SW 1271 (cell line): Measurements from ENCODE around the gene FRMD4A.

ENCODE experiments used
- DNase-seq, 2 experiments: peaks; one replicate each; lab custom pipeline; 2025; lab: John Stamatoyannopoulos, UW

Gene FRMD4A

GRCh38 chr10:14293526-14293925 lies 37.2 kb downstream of the FRMD4A start:
- DNase-seq = no peak

DNA sequence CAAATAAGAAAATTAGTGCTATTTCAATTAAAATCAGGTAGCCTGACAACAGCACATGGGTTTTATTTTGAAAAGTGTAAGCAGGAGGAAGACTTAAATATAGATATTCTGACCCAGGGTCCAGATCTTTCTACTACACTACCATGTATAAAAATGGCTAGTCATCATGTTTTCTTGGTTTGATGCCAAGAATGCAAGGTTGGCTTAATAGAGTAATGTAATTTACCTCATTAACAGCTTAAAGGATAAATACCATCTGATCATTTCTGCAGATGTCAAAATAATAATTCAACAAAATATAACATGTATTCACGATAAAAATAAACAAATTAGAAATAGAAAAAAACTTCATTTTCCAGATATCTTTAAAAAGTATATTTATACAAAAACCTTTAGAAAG lies 39.4 kb downstream of the FRMD4A start:
- no peak for DNase-seq

DNA sequence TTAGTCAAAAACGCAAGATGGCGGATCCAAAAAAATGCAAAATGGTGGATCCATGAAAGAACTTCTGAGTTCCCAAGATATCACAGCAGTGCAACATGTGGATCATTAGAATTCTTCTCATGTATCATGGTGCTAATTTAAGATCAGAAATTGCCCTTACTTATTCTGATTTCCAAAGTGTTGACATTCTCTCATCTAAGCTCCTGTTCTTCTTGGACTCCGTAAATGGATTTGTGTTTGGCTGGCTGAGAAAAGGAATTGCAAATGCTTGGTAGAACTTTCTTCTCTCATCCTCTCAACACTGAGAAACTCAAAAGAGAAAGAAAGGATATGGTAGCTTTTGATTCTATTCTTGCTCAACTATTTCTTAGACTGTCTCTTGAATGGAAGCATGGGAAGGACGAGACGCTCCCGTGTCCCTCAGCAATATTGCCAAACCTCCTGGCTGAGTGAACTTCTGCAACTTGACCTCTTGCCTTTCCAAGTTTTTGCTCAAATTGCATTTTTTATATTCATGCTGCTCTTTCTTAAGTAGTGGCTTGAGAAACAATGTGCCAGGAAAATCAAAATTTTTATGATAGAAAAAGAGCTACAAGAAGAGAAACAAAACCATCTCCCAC lies 44.7 kb downstream of the FRMD4A start:
- no peak for DNase-seq

DNA sequence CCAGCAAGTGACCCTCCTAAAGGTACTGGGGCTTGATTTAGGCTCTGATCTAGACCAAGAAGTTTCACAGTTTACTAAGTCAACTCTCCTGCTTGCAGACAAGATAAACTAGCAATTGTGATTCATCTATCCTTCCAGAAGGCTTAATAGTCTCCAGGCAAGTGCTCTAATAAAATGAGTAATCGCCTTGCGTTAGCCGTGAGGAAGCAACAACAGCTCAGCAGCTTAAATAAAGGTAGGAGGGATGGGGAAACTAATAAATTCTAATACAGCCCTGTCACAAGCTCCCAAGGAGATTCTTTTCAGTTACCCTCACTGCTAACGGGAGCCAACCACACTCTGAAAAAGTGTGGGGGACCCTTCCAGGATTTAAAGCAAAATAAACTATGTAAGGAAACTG lies 48.4 kb downstream of the FRMD4A start:
- DNase-seq = no peak

DNA sequence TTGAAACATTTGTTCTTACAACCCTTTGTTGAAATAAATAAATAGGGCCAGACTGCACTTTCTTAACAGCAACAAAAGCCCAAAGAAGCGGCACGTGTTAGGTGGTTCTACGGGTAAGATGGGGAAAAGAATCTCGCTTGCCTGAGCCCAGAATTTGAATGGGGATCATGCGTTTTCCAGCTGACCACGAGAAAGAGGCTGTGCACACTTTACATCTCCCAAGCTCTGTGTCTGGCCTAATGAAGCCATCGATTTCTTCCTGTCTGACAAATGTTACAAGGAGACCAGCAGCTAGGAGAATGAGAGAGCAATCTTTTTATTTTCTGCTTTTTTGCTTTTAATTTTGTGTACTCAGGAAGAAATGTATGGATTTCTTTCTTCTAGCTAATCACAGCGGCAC lies 52.2 kb downstream of the FRMD4A start:
- no peak for DNase-seq

GRCh38 chr10:14276210-14276609 lies 54.5 kb downstream of the FRMD4A start:
- DNase-seq = no peak

- no peak for DNase-seq
Observed at GRCh38 chr10:14271621-14272020, 59.1 kb downstream of the FRMD4A start.

- no peak for DNase-seq
Observed at GRCh38 chr10:14270370-14270769, 60.4 kb downstream of the FRMD4A start.

DNA sequence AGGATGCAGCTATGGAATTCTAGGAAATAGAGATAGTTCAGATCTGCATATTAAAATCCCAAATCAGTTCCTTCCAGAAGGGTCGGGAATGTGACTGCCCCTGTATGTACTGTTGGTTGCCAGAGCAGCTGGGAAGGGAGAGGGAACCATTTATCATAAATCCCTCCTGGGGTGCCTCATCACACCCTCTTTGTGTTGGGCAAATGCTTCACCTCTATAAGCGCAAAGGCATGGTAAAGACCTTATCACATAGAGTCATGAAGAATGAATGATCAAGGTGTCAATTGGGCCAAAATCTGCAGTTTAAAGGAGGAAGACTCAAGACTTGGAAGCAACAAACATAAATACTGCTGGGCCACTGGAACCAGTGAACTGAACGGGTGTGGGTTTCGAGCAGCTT lies 65.0 kb downstream of the FRMD4A start:
- no peak for DNase-seq

- DNase-seq = no peak
Observed at GRCh38 chr10:14262836-14263425, 67.8 kb downstream of the FRMD4A start.

DNA sequence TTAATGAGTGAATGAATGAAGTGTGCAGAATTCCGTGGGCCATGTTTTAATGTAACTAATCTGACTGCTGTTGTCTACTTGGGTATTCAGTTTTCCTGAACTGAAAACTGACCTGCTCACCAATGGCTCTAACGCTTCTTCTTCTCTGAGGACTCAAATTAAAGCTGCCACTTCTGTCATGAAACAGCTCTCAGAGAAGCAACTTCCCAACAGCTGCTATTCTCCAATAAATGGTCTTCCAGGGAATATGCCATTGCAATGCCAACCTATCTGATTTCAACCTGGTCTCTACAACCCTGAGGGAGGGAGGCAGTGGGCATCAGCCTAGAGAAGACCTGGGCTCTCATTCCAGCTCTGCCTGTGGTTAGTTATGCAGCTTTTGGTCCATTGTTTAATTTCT lies 69.4 kb downstream of the FRMD4A start:
- DNase-seq = no peak

DNA sequence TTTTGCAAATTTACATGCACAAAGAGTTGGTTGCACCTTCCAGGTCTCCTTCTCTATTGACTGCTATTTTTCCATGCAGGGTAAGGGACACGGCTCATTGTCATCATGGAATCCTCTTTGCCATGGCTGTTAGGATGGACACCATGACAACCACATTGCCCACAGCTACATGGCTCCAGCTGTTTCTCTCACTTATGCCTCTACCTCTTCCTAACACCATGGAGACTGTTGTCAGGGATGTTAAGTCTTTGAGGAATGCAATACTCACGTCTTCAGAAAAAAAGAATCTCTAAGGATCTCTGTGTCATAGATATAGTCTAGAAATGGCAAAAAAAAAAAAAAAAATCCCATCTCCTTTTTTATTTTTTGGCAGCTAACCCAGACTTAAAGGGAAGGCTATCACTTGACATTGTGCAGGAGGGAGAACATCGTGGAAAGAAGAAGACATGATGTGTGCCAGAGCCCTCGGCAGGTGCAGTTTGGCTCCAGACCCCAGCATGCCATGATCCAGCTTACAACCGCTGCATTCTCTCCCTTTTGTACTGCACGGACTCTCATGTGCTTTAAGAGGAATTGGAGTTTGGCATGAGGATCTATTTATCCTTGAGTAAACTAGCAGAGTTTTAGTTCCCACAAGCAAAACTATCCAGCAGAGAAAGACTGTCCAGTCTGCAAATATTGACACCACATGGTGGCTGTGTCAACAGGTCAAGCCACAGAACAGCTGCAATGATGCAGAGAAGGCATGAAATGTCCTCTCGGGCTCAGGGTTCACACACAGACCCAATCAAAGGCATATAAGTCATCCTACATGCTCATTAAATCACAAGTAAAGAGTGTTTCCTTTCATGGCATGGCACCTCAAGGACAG lies 70.8 kb downstream of the FRMD4A start:
- no peak for DNase-seq

DNA sequence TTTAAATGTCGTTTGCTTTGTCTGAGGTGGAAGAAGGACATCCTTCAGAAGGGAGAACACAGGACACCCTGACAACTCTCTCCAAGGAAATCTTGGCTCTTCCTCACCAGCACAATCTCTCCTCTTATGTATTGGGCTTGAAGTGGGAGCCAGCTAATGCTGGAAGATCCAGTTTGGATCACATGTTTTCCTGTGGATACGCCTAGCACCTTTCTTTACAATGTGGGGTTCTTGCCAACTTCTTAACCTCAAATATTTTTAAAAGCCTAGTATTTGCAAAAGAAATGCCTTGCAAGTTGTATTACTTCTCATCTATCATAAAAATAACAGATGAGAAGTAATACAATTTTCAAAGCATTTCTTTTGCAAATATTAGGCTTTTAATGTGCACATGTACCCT lies 76.4 kb downstream of the FRMD4A start:
- DNase-seq = no peak

GRCh38 chr10:14253711-14254110 lies 77.0 kb downstream of the FRMD4A start:
- DNase-seq = no peak

DNA sequence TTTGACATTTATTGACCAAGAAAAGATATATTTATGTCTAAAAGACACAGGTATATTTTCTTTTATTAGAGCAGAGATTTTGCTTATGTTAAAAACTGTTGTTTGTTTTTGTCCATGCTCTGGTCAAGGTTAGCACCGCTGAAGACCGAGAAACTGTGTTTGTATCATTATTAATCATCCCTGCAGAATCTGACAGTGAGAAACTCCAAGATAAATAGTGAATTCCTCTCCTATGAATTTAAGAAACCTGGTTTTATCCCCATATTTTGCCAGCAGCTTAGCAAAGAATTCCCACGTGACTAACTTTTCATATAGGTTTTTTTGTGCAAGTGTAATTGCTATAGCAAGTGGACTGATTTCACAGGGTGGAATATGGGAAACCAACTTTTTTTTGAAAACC lies 77.6 kb downstream of the FRMD4A start:
- no peak for DNase-seq

GRCh38 chr10:14250496-14251076 lies 80.1 kb downstream of the FRMD4A start:
- DNase-seq = no peak

DNA sequence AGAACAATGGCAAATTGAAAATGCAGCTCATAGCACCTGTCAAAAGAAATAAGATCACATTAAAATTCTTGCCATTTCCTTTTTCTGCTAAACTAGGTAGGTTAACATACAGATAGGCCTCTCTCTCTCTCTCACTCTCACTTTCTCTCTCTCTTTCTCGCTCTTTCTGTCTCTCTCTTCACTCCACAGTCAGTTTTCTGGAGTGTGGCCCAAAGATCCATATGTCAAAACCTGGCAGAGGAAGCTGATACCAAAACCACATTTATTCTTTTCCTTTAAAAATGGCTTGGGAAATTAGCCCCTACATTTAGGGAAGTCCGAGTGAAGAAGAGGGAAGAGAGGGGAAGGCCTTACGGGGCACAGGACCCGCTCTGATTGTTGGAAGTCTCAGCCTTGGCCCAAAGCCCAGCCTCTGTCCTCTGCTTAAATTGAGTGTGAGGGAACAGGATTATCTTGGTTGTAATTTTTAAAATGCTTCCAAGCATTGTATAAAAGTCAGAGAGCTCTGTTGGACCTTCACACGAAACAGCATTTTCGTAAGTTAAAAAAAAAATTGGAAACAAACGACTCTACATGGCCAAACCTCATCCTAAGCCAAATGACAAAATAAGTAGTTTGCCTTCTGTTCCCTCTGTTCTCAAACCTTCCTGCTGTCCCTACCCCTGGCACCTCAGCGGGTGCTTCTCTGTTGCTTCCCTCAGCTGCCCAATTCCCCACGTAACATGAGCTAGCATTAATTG lies 83.2 kb downstream of the FRMD4A start:
- DNase-seq = no peak

- no peak for DNase-seq
Observed at GRCh38 chr10:14244801-14245211, 85.9 kb downstream of the FRMD4A start.

DNA sequence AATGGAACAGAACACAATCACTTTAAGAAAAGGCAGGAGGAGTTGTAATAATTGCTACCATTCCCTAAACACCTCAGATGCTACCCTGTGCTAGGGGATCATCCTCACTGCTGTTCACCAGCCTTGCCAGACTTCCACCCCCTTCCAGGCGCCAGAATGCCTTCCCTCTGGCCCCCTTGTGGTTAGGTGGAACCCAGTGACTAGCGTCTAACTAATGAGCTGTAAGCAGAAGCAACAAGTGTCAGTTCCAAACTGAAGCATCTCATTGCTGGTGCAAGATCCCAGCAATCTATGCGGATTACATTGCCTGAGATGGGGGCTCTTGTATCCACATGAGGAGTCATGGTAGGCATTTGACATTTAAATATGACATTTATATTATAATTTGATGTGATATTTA lies 86.6 kb downstream of the FRMD4A start:
- peak in 1 of 2 experiments; percentile 3 for DNase-seq

DNA sequence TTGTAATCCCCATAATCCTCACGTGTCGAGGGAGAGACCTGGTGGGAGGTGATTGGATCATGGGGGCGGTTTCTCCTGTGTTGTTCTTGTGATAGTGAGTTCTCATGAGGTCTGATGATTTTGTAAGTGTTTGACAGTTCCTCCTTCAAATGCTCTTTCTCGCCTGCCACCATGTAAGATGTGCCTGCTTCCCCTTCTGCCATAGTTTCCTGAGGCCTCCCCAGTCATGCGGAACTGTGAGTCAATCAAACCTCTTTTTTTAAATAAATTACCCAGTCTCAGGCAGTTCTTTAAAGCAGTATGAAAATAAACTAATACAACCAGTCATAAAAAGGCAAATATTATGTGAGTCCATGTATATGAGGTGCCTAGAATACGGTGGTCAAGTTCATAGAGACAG lies 87.5 kb downstream of the FRMD4A start:
- DNase-seq = no peak

- no peak for DNase-seq
Observed at GRCh38 chr10:14241196-14241595, 89.5 kb downstream of the FRMD4A start.
